Panc1 (cell line): ENCODE measurements around the gene SHANK3. TPM values are rescaled to one million over a fixed set of nuclear protein-coding genes. Genes with fewer than 3 reads are reported as not detected.

Experiments
- ATAC-seq: fragments of 200-7000 bp; cut with Tn5 transposase; 2 replicates; pipeline ENCODE4 v1.9.1; 2020; ENCODE audit warnings: mild to moderate bottlenecking, moderate library complexity
- BruUV-seq: library from RNA; stranded (reverse); fragments of 400-500 nt; replicated peaks from 2 replicates; lab custom pipeline; 2021; lab: Mats Ljungman, UMichigan
- CTCF ChIA-PET: fragments of 300-600 bp; sonication (Branson Sonifier 250); formaldehyde crosslinking; loops from one replicate; lab custom pipeline; 2022; ENCODE audit warnings: antibody characterized with exemption; lab: Charles Lee
- POLR2A ChIA-PET: fragments of 300-600 bp; sonication (Branson Sonifier 250); formaldehyde crosslinking; loops from one replicate; lab custom pipeline; 2022; ENCODE audit warnings: antibody characterized with exemption; lab: Charles Lee
- DNase-seq: peaks from one replicate; pipeline ENCODE4 v3.0.0-alpha.2; 2010; ENCODE audit warnings: low read depth, low spot score
- H3K27ac ChIP-seq: 2 replicates; pipeline ENCODE4 v1.5.1; 2011; ENCODE audit warnings: mild to moderate bottlenecking, low read length, inconsistent platforms
- H3K27me3 ChIP-seq: fragments of 200-500 bp; sonication (Bioruptor generic); 2 replicates; pipeline ENCODE4 v1.6.0; 2014; ENCODE audit warnings: low read length, inconsistent platforms; ENCODE audit not compliant: control insufficient read depth, insufficient read depth
- H3K36me3 ChIP-seq: fragments of 200-500 bp; sonication (Bioruptor generic); 2 replicates; pipeline ENCODE4 v1.5.1; 2014; ENCODE audit warnings: inconsistent platforms, mild to moderate bottlenecking, low read length, moderate library complexity; ENCODE audit not compliant: control insufficient read depth, insufficient read depth
- H3K4me1 ChIP-seq: 2 replicates; pipeline ENCODE4 v1.5.1; 2011; ENCODE audit warnings: inconsistent platforms, mild to moderate bottlenecking, low read length, moderate library complexity; ENCODE audit not compliant: control insufficient read depth, insufficient read depth
- H3K4me3 ChIP-seq, 2 experiments: 2 replicates each; pipeline ENCODE4 v1.5.1; 2011 to 2012; ENCODE audit warnings: low read depth in 2 of 2, low read length in 2 of 2, mild to moderate bottlenecking in 2 of 2, inconsistent platforms in 1 of 2, moderate library complexity in 1 of 2
- H3K9me3 ChIP-seq: fragments of 200-500 bp; sonication (Bioruptor generic); 2 replicates; pipeline ENCODE4 v1.5.1; 2014; ENCODE audit warnings: low read depth, mild to moderate bottlenecking, inconsistent platforms, low read length, moderate library complexity; ENCODE audit not compliant: control insufficient read depth, insufficient read depth
- CTCF ChIP-seq: fragments of 450-650 bp; IDR thresholded peaks from 2 replicates; pipeline ENCODE4 v1.5.1; 2017; ENCODE audit warnings: mild to moderate bottlenecking
- POLR2AphosphoS5 ChIP-seq: IDR thresholded peaks from 2 replicates; pipeline ENCODE4 v1.6.1; 2012; ENCODE audit warnings: mild to moderate bottlenecking, low read depth, low read length, moderate library complexity
- REST ChIP-seq, 2 experiments: IDR thresholded peaks; 2 replicates each; pipeline ENCODE4 v1.6.1; 2011 to 2012; ENCODE audit warnings: low read depth in 2 of 2, control low read depth in 1 of 2, low read length in 1 of 2, mild to moderate bottlenecking in 1 of 2, moderate library complexity in 1 of 2; ENCODE audit not compliant: insufficient read depth in 1 of 2
- SIN3A ChIP-seq: IDR thresholded peaks from 2 replicates; pipeline ENCODE4 v1.6.1; 2012; ENCODE audit warnings: low read depth, mild to moderate bottlenecking, low read length, moderate library complexity, borderline replicate concordance; ENCODE audit not compliant: insufficient read depth
- TCF7L2 ChIP-seq: IDR thresholded peaks from 2 replicates; pipeline ENCODE4 v1.6.1; 2011; ENCODE audit warnings: mild to moderate bottlenecking, low read depth, low read length, inconsistent platforms
- in situ Hi-C: cut with HindIII; loops from 2 replicates; pipeline ENCODE4 v1.10.0; 2016; ENCODE audit warnings: low sequenced_read_pairs, low pct_unique_long_range_greater_than_20kb
- intact Hi-C: fragments of 100-400 bp; cut with micrococcal nuclease; formaldehyde crosslinking; loops from one replicate; pipeline ENCODE4 v1.10.0; 2022; ENCODE audit not compliant: unreplicated experiment
- total RNA-seq: library from RNA; stranded (reverse); gene quantifications from one replicate; pipeline ENCODE4 v1.2.1, GENCODE V29; 2021; ENCODE audit not compliant: unreplicated experiment

The SHANK3 gene
- total RNA-seq, 1 experiment from 2014 or later, result 7.6 TPM

GRCh38 chr22:50722048-50722701 is 49.6 kb downstream of the SHANK3 start:
- no peak overlapping the region for H3K4me3 ChIP-seq
- no peaks in the 10 kb centered on the region for H3K36me3 ChIP-seq
- no peak for DNase-seq
- ChIA-PET CTCF (no interaction called here), POLR2A (no interaction called here)
- no peaks in the 10 kb centered on the region for H3K27me3 ChIP-seq
- no TSS peak for BruUV-seq
- in situ Hi-C loops (no loop called here), intact Hi-C loops (no loop called here)
- H3K4me1 ChIP-seq, result no peaks in the 10 kb centered on the region
- TF ChIP-seq CTCF, result no peak
- no peak for TF ChIP-seq REST (IDR thresholded peaks at IDR 0.05; ENCODE audit: insufficient read depth in 1 of 2, low read depth in 2 of 2, low read length in 1 of 2)
- TF ChIP-seq POLR2AphosphoS5, result no peak
- TF ChIP-seq TCF7L2, result no peak
- no peak for TF ChIP-seq SIN3A
- H3K9me3 ChIP-seq, result no peaks in the 10 kb centered on the region
- no peak overlapping the region for H3K27ac ChIP-seq
- no peak for ATAC-seq

Other genes with a start within 250 kb of the SHANK3 start
- gene SBF1, start 197.8 kb upstream of the SHANK3 start, total RNA-seq, result 59.2 TPM
- gene ADM2, start 191.3 kb upstream of the SHANK3 start, total RNA-seq, result 3.9 TPM
- gene MIOX, start 186.0 kb upstream of the SHANK3 start, total RNA-seq, result 0.23 TPM
- gene LMF2, start 165.1 kb upstream of the SHANK3 start, total RNA-seq, result 54.2 TPM
- 55.6 TPM for gene NCAPH2, start 164.6 kb upstream of the SHANK3 start, total RNA-seq
- 14.2 TPM for gene SCO2, start 147.2 kb upstream of the SHANK3 start, total RNA-seq
- 56.0 TPM for gene TYMP, start 142.8 kb upstream of the SHANK3 start, total RNA-seq
- gene KLHDC7B, start 126.9 kb upstream of the SHANK3 start, total RNA-seq, result 1.8 TPM
- not detected for gene SYCE3, start 109.9 kb upstream of the SHANK3 start, total RNA-seq
- 18.4 TPM for gene CPT1B, start 94.4 kb upstream of the SHANK3 start, total RNA-seq
- gene CHKB, start 90.0 kb upstream of the SHANK3 start, total RNA-seq, result 43.5 TPM
- 38.4 TPM for gene MAPK8IP2, start 72.0 kb upstream of the SHANK3 start, total RNA-seq
- 43.8 TPM for gene ARSA, start 44.7 kb upstream of the SHANK3 start, total RNA-seq
- 0.21 TPM for gene ACR, start 65.4 kb downstream of the SHANK3 start, total RNA-seq
- 27.7 TPM for gene RABL2B, start 110.8 kb downstream of the SHANK3 start, total RNA-seq